ENCODE data around the gene KAZN.

GRCh38 chr1:14716474-14716873 lies 118.0 kb downstream of the KAZN start:
- TF ChIP-seq, protein P1, sequence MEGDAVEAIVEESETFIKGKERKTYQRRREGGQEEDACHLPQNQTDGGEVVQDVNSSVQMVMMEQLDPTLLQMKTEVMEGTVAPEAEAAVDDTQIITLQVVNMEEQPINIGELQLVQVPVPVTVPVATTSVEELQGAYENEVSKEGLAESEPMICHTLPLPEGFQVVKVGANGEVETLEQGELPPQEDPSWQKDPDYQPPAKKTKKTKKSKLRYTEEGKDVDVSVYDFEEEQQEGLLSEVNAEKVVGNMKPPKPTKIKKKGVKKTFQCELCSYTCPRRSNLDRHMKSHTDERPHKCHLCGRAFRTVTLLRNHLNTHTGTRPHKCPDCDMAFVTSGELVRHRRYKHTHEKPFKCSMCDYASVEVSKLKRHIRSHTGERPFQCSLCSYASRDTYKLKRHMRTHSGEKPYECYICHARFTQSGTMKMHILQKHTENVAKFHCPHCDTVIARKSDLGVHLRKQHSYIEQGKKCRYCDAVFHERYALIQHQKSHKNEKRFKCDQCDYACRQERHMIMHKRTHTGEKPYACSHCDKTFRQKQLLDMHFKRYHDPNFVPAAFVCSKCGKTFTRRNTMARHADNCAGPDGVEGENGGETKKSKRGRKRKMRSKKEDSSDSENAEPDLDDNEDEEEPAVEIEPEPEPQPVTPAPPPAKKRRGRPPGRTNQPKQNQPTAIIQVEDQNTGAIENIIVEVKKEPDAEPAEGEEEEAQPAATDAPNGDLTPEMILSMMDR (IDR thresholded peaks at IDR 0.05; ENCODE audit: low read length) = no peak
- no peak for TF ChIP-seq EZH2 (IDR thresholded peaks at IDR 0.05; ENCODE audit: borderline replicate concordance, low read length)
